Body of pancreas (tissue), 4 donors: ENCODE results near the gene ABCF1. TPM values are rescaled to one million over a fixed set of nuclear protein-coding genes. Genes with fewer than 3 reads are reported as not detected.

Source experiments
- ATAC-seq: fragments of 150-250 bp; one replicate; pipeline ENCODE4 v1.9.1; 2016
- DNase-seq, 4 donors: peaks; one replicate each; pipeline ENCODE4 v3.0.0-alpha.2; 2019
- H3K27ac ChIP-seq, 4 donors: fragments of 200-600 bp; sonication (generic); 1 replicate in 3 of 4; 2 replicates in 1 of 4; pipeline versions ENCODE4 v1.5.1 to v1.6.1; 2016 to 2019; ENCODE audit warnings: mild to moderate bottlenecking in 1 of 4, mixed read lengths in 1 of 4, moderate library complexity in 1 of 4
- H3K27me3 ChIP-seq, 2 donors: fragments of 200-600 bp; sonication (generic); one replicate each; pipeline ENCODE4 v1.6.0; 2016; ENCODE audit warnings: mild to moderate bottlenecking in 1 of 2
- H3K36me3 ChIP-seq, 2 donors: fragments of 200-600 bp; sonication (generic); replicated peaks in 1 of 2; 2 replicates each; pipeline ENCODE4 v1.5.1; 2016; ENCODE audit warnings: low read depth in 2 of 2; ENCODE audit not compliant: insufficient read depth in 1 of 2
- H3K4me1 ChIP-seq: fragments of 200-600 bp; sonication (generic); one replicate; pipeline ENCODE4 v1.6.0; 2016
- H3K4me3 ChIP-seq, 2 donors: fragments of 200-600 bp; sonication (generic); 1 replicate in 1 of 2; 2 replicates in 1 of 2; pipeline ENCODE4 v1.5.1; 2016 to 2019
- H3K9me3 ChIP-seq, 3 donors: fragments of 200-600 bp; sonication (generic); 1 replicate in 2 of 3; 2 replicates in 1 of 3; pipeline ENCODE4 v1.5.1; 2016
- POLR2A ChIP-seq, 3 donors: fragments of 450-650 bp; IDR thresholded peaks; one replicate each; pipeline ENCODE4 v1.6.1; 2016; ENCODE audit warnings: antibody characterized with exemption in 3 of 3, mild to moderate bottlenecking in 2 of 3
- WGBS, 2 donors: methylation state at CpG; one replicate each; pipeline ENCODE4 v1.1.5; 2017; 5-methylcytosine and 5-hydroxymethylcytosine counted together
- intact Hi-C: fragments of 100-400 bp; cut with DNase I; formaldehyde crosslinking; loops from one replicate; pipeline ENCODE4 v1.15.1; 2023
- total RNA-seq, 2 donors: library from RNA; depleted of rRNA; stranded (reverse); fragments of >200 nt; gene quantifications; one replicate each; pipeline ENCODE4 v1.1.0, GENCODE V29; 2016
- TF ChIP-seq, protein P1 (sequence below), 7 experiments: fragments of 450-650 bp in 4 of 7; fragments of 200-600 bp in 3 of 7; sonication (generic) in 3 of 7; IDR thresholded peaks; one replicate each; pipeline ENCODE4 v1.5.1; 2016 to 2019; ENCODE audit warnings: antibody characterized with exemption in 7 of 7

The ABCF1 gene
- total RNA-seq, 2 donors from 2014 or later, result 27.0 to 37.6 TPM

DNA sequence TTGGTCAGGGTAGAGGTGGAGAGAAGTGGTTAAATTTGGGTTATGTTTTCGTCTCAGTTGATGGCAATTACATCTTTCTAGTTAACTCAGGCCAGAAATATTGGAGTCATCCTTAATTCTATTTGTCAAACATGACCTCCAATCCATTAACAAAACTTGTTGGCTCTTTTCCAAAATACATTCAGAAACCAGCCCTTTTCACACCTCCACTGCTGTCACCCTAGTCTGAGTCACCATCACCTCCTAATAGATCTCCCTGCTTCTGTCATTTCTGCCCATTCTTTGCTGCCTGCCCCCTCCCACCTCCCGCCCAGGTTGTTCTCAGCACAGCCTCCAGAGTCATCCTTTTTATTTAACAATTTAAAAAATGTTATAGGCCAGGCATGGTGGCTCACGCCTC is 3.0 kb upstream of the ABCF1 start:
- Histone ChIP-seq H3K9me3 (no peaks in the 10 kb centered on the region), H3K36me3 (no peaks in the 10 kb centered on the region), H3K4me1 (peaks cover 37% of the 10 kb centered on the region), H3K27me3 (no peaks in the 10 kb centered on the region), H3K4me3 (no peak overlapping the region), H3K27ac (no peak overlapping the region)
- intact Hi-C loops, result no loop called here
- 61% methylated on average over 3 of the region's 3 CpGs for WGBS, 2 donors
- no peak for DNase-seq
- TF ChIP-seq POLR2A (IDR thresholded peaks at IDR 0.05), result no peak
- TF ChIP-seq, protein P1, sequence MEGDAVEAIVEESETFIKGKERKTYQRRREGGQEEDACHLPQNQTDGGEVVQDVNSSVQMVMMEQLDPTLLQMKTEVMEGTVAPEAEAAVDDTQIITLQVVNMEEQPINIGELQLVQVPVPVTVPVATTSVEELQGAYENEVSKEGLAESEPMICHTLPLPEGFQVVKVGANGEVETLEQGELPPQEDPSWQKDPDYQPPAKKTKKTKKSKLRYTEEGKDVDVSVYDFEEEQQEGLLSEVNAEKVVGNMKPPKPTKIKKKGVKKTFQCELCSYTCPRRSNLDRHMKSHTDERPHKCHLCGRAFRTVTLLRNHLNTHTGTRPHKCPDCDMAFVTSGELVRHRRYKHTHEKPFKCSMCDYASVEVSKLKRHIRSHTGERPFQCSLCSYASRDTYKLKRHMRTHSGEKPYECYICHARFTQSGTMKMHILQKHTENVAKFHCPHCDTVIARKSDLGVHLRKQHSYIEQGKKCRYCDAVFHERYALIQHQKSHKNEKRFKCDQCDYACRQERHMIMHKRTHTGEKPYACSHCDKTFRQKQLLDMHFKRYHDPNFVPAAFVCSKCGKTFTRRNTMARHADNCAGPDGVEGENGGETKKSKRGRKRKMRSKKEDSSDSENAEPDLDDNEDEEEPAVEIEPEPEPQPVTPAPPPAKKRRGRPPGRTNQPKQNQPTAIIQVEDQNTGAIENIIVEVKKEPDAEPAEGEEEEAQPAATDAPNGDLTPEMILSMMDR (IDR thresholded peaks at IDR 0.05), result no peak
- no peak for ATAC-seq

DNA sequence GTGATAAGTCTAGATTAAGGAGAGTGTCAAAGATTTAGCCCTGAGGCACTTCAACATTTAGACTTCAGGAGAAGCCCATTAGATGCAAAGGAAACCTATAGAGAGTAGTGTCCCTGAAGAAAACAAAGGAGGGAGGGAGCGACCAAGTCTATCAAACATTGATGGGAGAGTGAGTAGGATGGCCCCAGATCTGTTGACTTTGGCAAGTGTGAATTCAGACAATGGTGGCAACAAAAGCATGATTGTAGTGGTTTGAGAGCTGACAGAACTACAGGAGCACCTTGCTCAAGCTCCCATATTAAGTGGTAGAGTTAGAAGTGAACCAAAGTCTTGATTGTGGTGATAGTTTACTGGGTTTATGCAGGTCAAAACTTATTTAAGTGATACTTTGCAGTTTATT is 979 bp upstream of the ABCF1 start:
- Histone ChIP-seq H3K4me1 (peaks cover 48% of the 10 kb centered on the region), H3K36me3 (no peaks in the 10 kb centered on the region), H3K27me3 (no peaks in the 10 kb centered on the region), H3K27ac (peak overlapping the region in 3 of 4 donors; percentile 70 to 94 (median 88)), H3K4me3 (peak overlapping the region; percentile 45 to 62), H3K9me3 (no peaks in the 10 kb centered on the region)
- intact Hi-C loops, result no loop called here
- no peak for DNase-seq
- ATAC-seq, result no peak
- 26 to 32% methylated on average over 1 of the region's 1 CpG for WGBS, 2 donors
- TF ChIP-seq POLR2A (IDR thresholded peaks at IDR 0.05), result no peak
- TF ChIP-seq, protein P1 (IDR thresholded peaks at IDR 0.05), result no peak

DNA sequence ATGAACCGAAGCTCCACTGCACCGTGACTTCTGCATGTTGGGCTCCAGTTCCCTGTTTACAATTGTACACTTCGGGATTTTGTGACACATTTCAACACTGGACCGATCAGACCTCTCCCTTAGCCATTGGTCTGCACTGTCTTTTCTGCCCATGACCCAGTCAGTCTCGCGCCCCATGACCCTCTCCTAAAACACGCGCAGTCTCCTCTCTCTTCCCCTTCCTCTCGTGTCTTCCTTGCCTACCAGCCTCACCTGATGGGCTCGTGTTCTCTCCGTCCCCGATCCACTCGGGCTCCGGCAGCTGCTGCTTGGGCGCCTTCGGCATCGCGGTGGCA is 535 bp upstream of the ABCF1 start:
- WGBS, 2 donors, result 1% methylated on average over 18 of the region's 18 CpGs
- Histone ChIP-seq H3K27ac (peak overlapping the region; percentile 49 to 94 (median 79)), H3K36me3 (no peaks in the 10 kb centered on the region), H3K4me3 (peak overlapping the region; percentile 45 to 62), H3K27me3 (no peaks in the 10 kb centered on the region), H3K4me1 (peaks cover 47% of the 10 kb centered on the region), H3K9me3 (no peaks in the 10 kb centered on the region)
- intact Hi-C loops, result no loop called here
- no peak for TF ChIP-seq POLR2A (IDR thresholded peaks at IDR 0.05)
- TF ChIP-seq, protein P1 (IDR thresholded peaks at IDR 0.05), result no peak
- DNase-seq, result peak in 1 of 4 donors; percentile 38
- ATAC-seq, result peak; percentile 30

DNA sequence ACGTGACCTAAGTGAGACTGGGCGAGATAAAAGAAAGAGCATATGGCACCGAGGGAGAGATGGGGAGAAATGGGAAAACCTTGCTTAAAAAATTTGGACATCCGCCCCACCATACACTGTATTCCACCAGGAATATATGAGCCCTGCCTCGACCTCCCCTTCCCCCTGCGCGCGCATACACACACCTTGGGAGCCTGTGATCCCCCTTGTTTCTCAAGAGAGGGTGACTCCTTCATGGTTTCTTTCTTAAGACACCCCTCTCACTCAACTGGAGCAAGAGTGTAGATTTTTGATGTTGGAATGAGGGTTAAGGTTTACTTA is 480 bp downstream of the ABCF1 start:
- no peaks in the 10 kb centered on the region for H3K9me3 ChIP-seq
- peak overlapping the region; percentile 70 to 94 (median 84) for H3K27ac ChIP-seq
- whole genome bisulfite sequencing, 2 donors, result 1 to 2% methylated on average over 8 of the region's 8 CpGs
- intact Hi-C loops, result no loop called here
- H3K4me1 ChIP-seq, result peaks cover 41% of the 10 kb centered on the region
- peak overlapping the region; percentile 47 to 62 for H3K4me3 ChIP-seq
- no peak for DNase-seq
- H3K36me3 ChIP-seq, result no peaks in the 10 kb centered on the region
- TF ChIP-seq POLR2A (IDR thresholded peaks at IDR 0.05), result no peak
- TF ChIP-seq, protein P1 (IDR thresholded peaks at IDR 0.05), result no peak
- ATAC-seq, result no peak
- H3K27me3 ChIP-seq, result no peaks in the 10 kb centered on the region

DNA sequence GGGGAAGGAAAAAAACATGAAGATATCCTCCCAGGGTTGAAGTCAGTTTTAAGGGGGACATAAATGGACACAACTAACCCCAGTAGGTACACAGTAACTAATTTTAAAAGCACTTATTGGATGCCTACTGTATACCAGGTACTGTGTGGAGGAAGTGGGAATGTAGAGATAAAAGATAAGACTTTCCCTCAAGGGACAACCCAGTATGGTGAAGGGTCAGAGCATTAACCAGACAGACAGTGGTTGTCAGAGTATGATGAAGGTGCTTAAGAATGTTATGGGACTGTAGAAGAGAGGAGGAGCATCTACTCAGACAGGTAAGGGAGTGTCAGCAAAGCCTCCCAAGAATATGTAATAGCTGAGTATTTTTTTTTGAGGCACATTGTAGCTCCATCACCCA is 906 bp downstream of the ABCF1 start:
- ATAC-seq, result no peak
- Histone ChIP-seq H3K4me1 (peaks cover 41% of the 10 kb centered on the region), H3K9me3 (no peaks in the 10 kb centered on the region), H3K36me3 (no peaks in the 10 kb centered on the region), H3K27ac (peak overlapping the region in 3 of 4 donors; percentile 70 to 94 (median 88)), H3K27me3 (no peaks in the 10 kb centered on the region), H3K4me3 (peak overlapping the region in 1 of 2 donors; percentile 62)
- no peak for TF ChIP-seq POLR2A (IDR thresholded peaks at IDR 0.05)
- TF ChIP-seq, protein P1 (IDR thresholded peaks at IDR 0.05), result no peak
- intact Hi-C loops, result no loop called here
- DNase-seq, result no peak
